Spleen (tissue), 11 donors: ENCODE data around the gene LRRK1. TPM values are rescaled to one million over a fixed set of nuclear protein-coding genes. Genes with fewer than 3 reads are reported as not detected.
A peak's percentile ranks its signal among the peaks of the same experiment; 100 is the strongest.

Source experiments
- DNase-seq: peaks from one replicate; pipeline ENCODE4 v3.0.0-alpha.2; 2020
- H3K27ac ChIP-seq, 8 donors: fragments of 200-600 bp; sonication (generic) in 7 of 8; 1 replicate in 4 of 8; 2 replicates in 4 of 8; pipeline versions ENCODE4 v1.5.0 to v1.8.0; 2016 to 2021; ENCODE audit warnings: inconsistent platforms in 4 of 8, mild to moderate bottlenecking in 4 of 8, moderate library complexity in 1 of 8
- H3K27me3 ChIP-seq, 7 donors: fragments of 200-600 bp; sonication (generic) in 6 of 7; replicated peaks in 1 of 7; 1 replicate in 4 of 7; 2 replicates in 3 of 7; pipeline versions ENCODE4 v1.5.0 to v1.8.0; 2016 to 2021; ENCODE audit warnings: inconsistent platforms in 3 of 7, mild to moderate bottlenecking in 1 of 7
- H3K36me3 ChIP-seq, 6 donors: fragments of 200-600 bp; sonication (generic) in 5 of 6; 1 replicate in 4 of 6; 2 replicates in 2 of 6; pipeline versions ENCODE4 v1.5.0 to v1.8.0; 2016 to 2021; ENCODE audit warnings: inconsistent platforms in 2 of 6
- H3K4me1 ChIP-seq, 6 donors: fragments of 200-600 bp; sonication (generic) in 5 of 6; 1 replicate in 3 of 6; 2 replicates in 3 of 6; pipeline versions ENCODE4 v1.5.0 to v1.8.0; 2016 to 2021; ENCODE audit warnings: inconsistent platforms in 3 of 6
- H3K4me3 ChIP-seq, 8 donors: fragments of 200-600 bp; sonication (generic) in 7 of 8; 1 replicate in 4 of 8; 2 replicates in 4 of 8; pipeline versions ENCODE4 v1.5.0 to v1.8.0; 2016 to 2021; ENCODE audit warnings: inconsistent platforms in 4 of 8, mild to moderate bottlenecking in 4 of 8, moderate library complexity in 2 of 8
- H3K9me3 ChIP-seq, 8 donors: fragments of 200-600 bp; sonication (generic) in 7 of 8; 1 replicate in 4 of 8; 2 replicates in 4 of 8; pipeline versions ENCODE4 v1.5.0 to v1.8.0; 2016 to 2021; ENCODE audit warnings: inconsistent platforms in 4 of 8
- CTCF ChIP-seq, 11 experiments: fragments of 200-600 bp in 7 of 11; fragments of 450-650 bp in 4 of 11; sonication (generic) in 4 of 11; IDR thresholded peaks in 8 of 11; conservative IDR thresholded peaks in 3 of 11; 1 replicate in 7 of 11; 2 replicates in 4 of 11; pipeline versions ENCODE4 v1.4.0 to v1.8.0; 2016 to 2021; ENCODE audit warnings: antibody characterized with exemption in 11 of 11, inconsistent platforms in 4 of 11, mild to moderate bottlenecking in 1 of 11
- POLR2A ChIP-seq, 3 donors: fragments of 450-650 bp; IDR thresholded peaks; one replicate each; pipeline ENCODE4 v1.5.1; 2017; ENCODE audit warnings: antibody characterized with exemption in 3 of 3, mild to moderate bottlenecking in 1 of 3
- POLR2AphosphoS5 ChIP-seq, 3 donors: sonication (generic); formaldehyde crosslinking; IDR thresholded peaks; one replicate each; pipeline ENCODE4 v1.5.1; 2017; ENCODE audit warnings: antibody characterized with exemption in 3 of 3
- WGBS, 5 donors: extraction: QIAGEN DNeasy Blood & Tissue Kit in 3 of 5; methylation state at CpG; one replicate each; pipeline versions ENCODE4 v1.1.5 to v1.1.7; 2013 to 2018; 5-methylcytosine and 5-hydroxymethylcytosine counted together
- intact Hi-C: fragments of 100-400 bp; cut with DNase I; formaldehyde crosslinking; loops from one replicate; pipeline ENCODE4 v1.15.0; 2023; ENCODE audit warnings: low total_unique reads
- polyA plus RNA-seq, 3 donors: library from polyadenylated mRNA; stranded (reverse); fragments of 200-250 nt; gene quantifications; one replicate each; pipeline ENCODE4 v1.2.1, GENCODE V29; 2013
- total RNA-seq, 7 donors: library from RNA; depleted of rRNA in 3 of 7; stranded (reverse); fragments of >200 nt in 3 of 7; fragmentation: NEBNext Ultra II Directional in 4 of 7; extraction: Animal tissue kit (Norgen Biotek cat#: 25700) in 4 of 7; gene quantifications; one replicate each; pipeline versions ENCODE4 v1.1.0 to v1.2.1, GENCODE V29; 2016 to 2021
- donor health status: healthy with polysubstance abuse.
- donor health status: DM: no; HTN: no; CAD: no; lungs with moderate emphysema.
- donor health status: DM: no; HTN: no; CAD: no.
- donor health status: Bipolar disorder and iron deficiency.
- donor health status: healthy.
- donor health status: DM: no; HTN: no; CAD: no.
- donor health status: DM: yes; HTN: yes; CAD: no.

LRRK1 gene
- total and polyA plus RNA-seq, 10 donors = 12.0 to 60.2 (median 48.8) TPM

DNA sequence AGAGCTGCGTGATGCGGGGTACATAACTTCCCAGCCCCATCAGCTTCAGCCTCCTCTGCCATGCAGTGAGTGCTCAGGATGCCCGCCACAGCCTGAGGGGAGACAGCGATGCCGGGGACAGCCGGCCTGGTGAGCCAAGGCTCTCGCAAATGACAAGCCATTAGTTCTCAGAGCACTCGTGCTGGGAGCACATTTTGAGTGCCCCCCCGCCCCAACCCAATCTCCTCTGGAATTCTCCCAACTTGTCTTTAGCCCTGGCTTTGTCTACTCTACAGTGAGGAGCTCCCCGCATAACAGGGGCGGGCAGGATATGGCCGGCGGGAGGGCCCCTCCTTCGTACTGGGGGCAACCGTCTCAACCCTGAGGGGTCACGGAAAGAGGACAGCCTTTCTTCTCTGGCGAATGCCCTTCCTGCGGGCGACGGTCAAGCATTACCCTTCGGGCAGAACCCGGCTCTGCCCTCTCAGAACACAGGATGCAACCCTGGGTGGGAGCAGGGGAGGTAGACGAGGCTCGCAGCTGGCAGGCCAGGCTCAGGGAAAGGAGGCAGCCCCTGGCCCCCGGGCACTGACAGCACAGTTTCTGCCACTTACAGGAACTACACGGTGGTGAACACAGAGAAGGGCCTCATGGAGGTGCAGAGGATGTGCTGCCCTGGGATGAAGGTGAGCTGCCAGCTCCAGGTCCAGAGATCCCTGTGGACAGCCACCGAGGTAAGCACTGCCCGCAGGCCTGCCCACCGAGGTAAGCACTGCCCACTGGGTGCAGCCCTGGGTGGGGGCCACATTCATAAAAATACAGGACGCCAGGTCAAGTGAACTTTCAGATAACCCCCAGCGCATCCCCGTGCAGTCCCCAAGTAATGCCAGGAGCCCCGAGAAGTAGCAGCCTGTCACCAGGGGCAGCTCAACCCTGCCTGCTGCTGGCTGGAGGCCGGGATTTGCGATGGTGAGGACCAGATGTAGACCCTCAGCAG is 141.7 kb downstream of the LRRK1 start:
- TF ChIP-seq CTCF (IDR thresholded peaks at IDR 0.05 in 8 of 11, conservative IDR thresholded peaks at IDR 0.05 in 3 of 11) (no peak), POLR2AphosphoS5 (IDR thresholded peaks at IDR 0.05) (peak in 1 of 3 donors; percentile 14)
- WGBS, 5 donors = 73 to 90% (median 80%) methylated on average over 26 to 35 of the region's 35 CpGs
- DNase-seq = peak; percentile 62
- Histone ChIP-seq H3K27me3 (no peaks in the 10 kb centered on the region), H3K4me1 (peaks cover 0 to 33% (median 9%) of the 10 kb centered on the region in 6 donors), H3K4me3 (no peak overlapping the region), H3K36me3 (peaks cover 0 to 100% (median 64%) of the 10 kb centered on the region in 6 donors), H3K9me3 (no peaks in the 10 kb centered on the region), H3K27ac (peak overlapping the region in 2 of 8 donors; percentile 5 to 72)
- intact Hi-C loops = no loop called here

- Histone ChIP-seq H3K9me3 (no peaks in the 10 kb centered on the region), H3K4me1 (peaks cover 0 to 30% (median 8%) of the 10 kb centered on the region in 6 donors), H3K4me3 (no peak overlapping the region), H3K27ac (peak overlapping the region in 3 of 8 donors; percentile 42 to 72 (median 61)), H3K36me3 (peaks cover 0 to 100% (median 66%) of the 10 kb centered on the region in 6 donors), H3K27me3 (no peaks in the 10 kb centered on the region)
- WGBS, 5 donors = 60 to 78% (median 74%) methylated on average over 6 to 7 of the region's 7 CpGs
- intact Hi-C loops = no loop called here
- TF ChIP-seq POLR2A (IDR thresholded peaks at IDR 0.05) (no peak), POLR2AphosphoS5 (IDR thresholded peaks at IDR 0.05) (no peak), CTCF (IDR thresholded peaks at IDR 0.05 in 8 of 11, conservative IDR thresholded peaks at IDR 0.05 in 3 of 11) (no peak)
- no peak for DNase-seq
Observed at GRCh38 chr15:101062063-101062462, 142.9 kb downstream of the LRRK1 start.

DNA sequence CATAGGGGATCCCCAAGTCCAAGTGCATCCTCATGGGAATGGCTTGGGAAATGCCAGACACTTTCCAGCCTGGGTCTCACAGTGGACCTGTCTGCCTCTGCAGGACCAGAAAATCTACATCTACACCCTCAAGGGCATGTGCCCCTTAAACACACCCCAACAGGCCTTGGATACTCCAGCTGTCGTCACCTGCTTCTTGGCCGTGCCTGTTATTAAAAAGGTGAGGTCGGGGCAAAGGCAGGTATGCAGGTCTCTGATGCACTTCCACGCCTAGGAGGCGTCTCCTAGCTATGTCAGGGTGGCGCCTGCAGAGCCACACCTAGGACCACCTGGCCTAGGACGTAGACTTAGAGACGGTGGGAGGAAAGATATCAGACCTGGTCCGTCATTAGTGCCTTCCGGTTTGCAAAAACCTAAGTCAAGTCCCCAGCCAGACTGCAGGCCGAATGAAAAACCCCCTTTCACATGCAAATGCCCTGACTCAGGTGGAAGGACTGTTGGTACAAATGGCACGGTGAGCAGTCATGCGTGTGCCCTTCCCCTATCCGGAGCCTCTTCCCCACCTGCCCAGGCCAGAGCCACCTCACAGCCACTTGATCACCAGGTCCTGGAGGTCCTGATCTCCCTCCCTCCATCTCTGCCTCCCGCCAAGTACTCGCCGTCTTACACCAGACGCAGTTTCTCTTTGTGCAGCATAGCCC is 143.5 kb downstream of the LRRK1 start:
- H3K9me3 ChIP-seq = no peaks in the 10 kb centered on the region
- no peaks in the 10 kb centered on the region for H3K27me3 ChIP-seq
- intact Hi-C loops = no loop called here
- H3K4me3 ChIP-seq = no peak overlapping the region
- peaks cover 0 to 31% (median 9%) of the 10 kb centered on the region in 6 donors for H3K4me1 ChIP-seq
- H3K27ac ChIP-seq = peak overlapping the region in 3 of 8 donors; percentile 42 to 72 (median 61)
- peaks cover 0 to 100% (median 63%) of the 10 kb centered on the region in 6 donors for H3K36me3 ChIP-seq
- peak; percentile 77 for DNase-seq
- TF ChIP-seq POLR2AphosphoS5 (IDR thresholded peaks at IDR 0.05) (peak in 2 of 3 donors; percentile 41 to 62), POLR2A (IDR thresholded peaks at IDR 0.05) (no peak)
- WGBS, 5 donors = 85 to 91% (median 90%) methylated on average over 15 to 18 of the region's 18 CpGs

GRCh38 chr15:101063212-101063611 is 144.1 kb downstream of the LRRK1 start:
- Histone ChIP-seq H3K36me3 (peaks cover 0 to 100% (median 60%) of the 10 kb centered on the region in 6 donors), H3K4me1 (peaks cover 0 to 37% (median 12%) of the 10 kb centered on the region in 6 donors), H3K27me3 (no peaks in the 10 kb centered on the region), H3K27ac (peak overlapping the region in 2 of 8 donors; percentile 17 to 72), H3K4me3 (no peak overlapping the region), H3K9me3 (no peaks in the 10 kb centered on the region)
- WGBS, 5 donors = 89 to 99% (median 96%) methylated on average over 5 to 9 of the region's 9 CpGs
- TF ChIP-seq POLR2A (IDR thresholded peaks at IDR 0.05) (no peak), POLR2AphosphoS5 (IDR thresholded peaks at IDR 0.05) (no peak), CTCF (IDR thresholded peaks at IDR 0.05 in 8 of 11, conservative IDR thresholded peaks at IDR 0.05 in 3 of 11) (no peak)
- intact Hi-C loops = no loop called here
- DNase-seq = peak; percentile 68
